Stimulated activated CD8-positive, alpha-beta memory T cell treated with anti-CD3 and anti-CD28 coated beads, Interleukin-7, amount 100 ng/mL, for 1 hour (primary cell): ENCODE data around the gene SAMSN1.

Source experiments
- DNase-seq, 2 donors: peaks; one replicate each; pipeline ENCODE4 v3.0.0-alpha.2; 2020; ENCODE audit warnings: low read depth in 2 of 2

The SAMSN1 gene

GRCh38 chr21:14484188-14485009, 61.7 kb downstream of the SAMSN1 start:
- no peak for DNase-seq

- no peak for DNase-seq
Measured at GRCh38 chr21:14483296-14483695, 62.8 kb downstream of the SAMSN1 start.

GRCh38 chr21:14482165-14482564, 64.0 kb downstream of the SAMSN1 start:
- no peak for DNase-seq

GRCh38 chr21:14480411-14481031, 65.6 kb downstream of the SAMSN1 start:
- no peak for DNase-seq

GRCh38 chr21:14479241-14479786, 66.8 kb downstream of the SAMSN1 start:
- no peak for DNase-seq

- no peak for DNase-seq
Measured at GRCh38 chr21:14477841-14478240, 68.3 kb downstream of the SAMSN1 start.

- no peak for DNase-seq
Measured at GRCh38 chr21:14477133-14477532, 69.0 kb downstream of the SAMSN1 start.

GRCh38 chr21:14474995-14475394, 71.1 kb downstream of the SAMSN1 start:
- DNase-seq: no peak

- DNase-seq: no peak
Measured at GRCh38 chr21:14469641-14470040, 76.5 kb downstream of the SAMSN1 start.

GRCh38 chr21:14466715-14467114, 79.4 kb downstream of the SAMSN1 start:
- DNase-seq: no peak

GRCh38 chr21:14457762-14458161, 88.4 kb downstream of the SAMSN1 start:
- DNase-seq: no peak

- no peak for DNase-seq
Measured at GRCh38 chr21:14456911-14457310, 89.2 kb downstream of the SAMSN1 start.

- DNase-seq: no peak
Measured at GRCh38 chr21:14454016-14455009, 91.8 kb downstream of the SAMSN1 start.

GRCh38 chr21:14453339-14454015, 92.6 kb downstream of the SAMSN1 start:
- no peak for DNase-seq

- no peak for DNase-seq
Measured at GRCh38 chr21:14452727-14453241, 93.3 kb downstream of the SAMSN1 start.

- no peak for DNase-seq
Measured at GRCh38 chr21:14452031-14452726, 93.9 kb downstream of the SAMSN1 start.

GRCh38 chr21:14451546-14451945, 94.6 kb downstream of the SAMSN1 start:
- no peak for DNase-seq

- DNase-seq: no peak
Measured at GRCh38 chr21:14448784-14449183, 97.3 kb downstream of the SAMSN1 start.

GRCh38 chr21:14438211-14438610, 107.9 kb downstream of the SAMSN1 start:
- no peak for DNase-seq

- no peak for DNase-seq
Measured at GRCh38 chr21:14435423-14435822, 110.7 kb downstream of the SAMSN1 start.
